IPS DF 6.9 (cell line): ENCODE results near the gene FBXO42.
"Not testable (repeated sequence)": the region's sequence is repeated elsewhere in the genome, so short reads cannot be mapped to it uniquely, and the experiment has no call there.

Experiments
- DNase-seq: peaks from one replicate; pipeline ENCODE4 v3.0.0-alpha.2; 2013; ENCODE audit warnings: low read depth, low spot score
- H3K27ac ChIP-seq: one replicate; pipeline ENCODE4 v1.5.1; 2013; ENCODE audit warnings: low read length, control low read depth
- H3K27me3 ChIP-seq: 2 replicates; pipeline ENCODE4 v1.6.1; 2013; ENCODE audit warnings: mild to moderate bottlenecking, low read length; ENCODE audit not compliant: control insufficient read depth, insufficient read depth
- H3K36me3 ChIP-seq: 2 replicates; pipeline ENCODE4 v1.6.1; 2013; ENCODE audit warnings: low read length; ENCODE audit not compliant: control insufficient read depth, insufficient read depth
- H3K4me1 ChIP-seq: 2 replicates; pipeline ENCODE4 v1.6.1; 2013; ENCODE audit warnings: low read length; ENCODE audit not compliant: control insufficient read depth, insufficient read depth
- H3K4me3 ChIP-seq: 2 replicates; pipeline ENCODE4 v1.5.1; 2013; ENCODE audit warnings: mild to moderate bottlenecking, low read length
- H3K9me3 ChIP-seq: 2 replicates; pipeline ENCODE4 v1.6.1; 2013; ENCODE audit warnings: low read length, inconsistent platforms; ENCODE audit not compliant: control insufficient read depth, insufficient read depth
- WGBS: extraction: QIAGEN DNeasy Blood & Tissue Kit; methylation state at CpG from one replicate; pipeline ENCODE4 v1.1.7; 2013; ENCODE audit warnings: mixed read lengths, missing lambda C conversion rate; ENCODE audit not compliant: insufficient read length, insufficient coverage; 5-methylcytosine and 5-hydroxymethylcytosine counted together

FBXO42 gene

DNA sequence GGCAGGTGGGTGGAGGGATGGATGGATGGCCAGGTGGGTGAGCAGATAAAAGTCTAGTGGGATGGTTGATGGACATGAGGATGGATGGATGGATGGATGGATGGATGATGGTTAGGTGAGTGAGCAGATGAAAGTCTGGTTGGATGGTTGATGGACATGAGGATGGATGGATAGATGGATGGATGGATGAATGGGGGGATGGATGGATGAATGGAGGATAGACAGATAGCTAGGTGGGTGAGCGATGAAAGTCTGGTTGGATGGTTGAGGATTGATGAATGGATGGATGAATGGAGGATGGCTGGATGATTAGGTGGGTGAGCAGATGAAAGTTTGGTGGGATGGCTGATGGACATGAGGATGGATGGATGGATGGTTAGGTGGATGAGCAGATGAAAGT, 130.8 kb downstream of the FBXO42 start:
- Histone ChIP-seq H3K27ac (no peak overlapping the region), H3K4me3 (no peak overlapping the region), H3K4me1 (no peaks in the 10 kb centered on the region), H3K9me3 (no peaks in the 10 kb centered on the region), H3K27me3 (peaks cover 10% of the 10 kb centered on the region), H3K36me3 (no peaks in the 10 kb centered on the region)
- DNase-seq: no peak
- WGBS: 100% methylated on average over 1 of the region's 1 CpG

GRCh38 chr1:16219968-16220500, 132.2 kb downstream of the FBXO42 start:
- DNase-seq: no peak
- H3K36me3 ChIP-seq: no peaks in the 10 kb centered on the region
- no peaks in the 10 kb centered on the region for H3K9me3 ChIP-seq
- no peak overlapping the region for H3K27ac ChIP-seq
- peaks cover 2% of the 10 kb centered on the region; the same call in 1 of the 2 replicates for H3K4me1 ChIP-seq
- WGBS: no CpG with 5 or more reads among the region's 4 CpGs
- no peak overlapping the region for H3K4me3 ChIP-seq
- H3K27me3 ChIP-seq: no peaks in the 10 kb centered on the region; the same call in 1 of the 2 replicates

GRCh38 chr1:16218674-16219071, 133.6 kb downstream of the FBXO42 start:
- Histone ChIP-seq H3K27me3 (no peaks in the 10 kb centered on the region; the same call in 1 of the 2 replicates), H3K4me1 (peaks cover 2% of the 10 kb centered on the region; the same call in 1 of the 2 replicates), H3K27ac (no peak overlapping the region), H3K9me3 (no peaks in the 10 kb centered on the region), H3K4me3 (no peak overlapping the region), H3K36me3 (no peaks in the 10 kb centered on the region)
- WGBS: no CpG with 5 or more reads among the region's 6 CpGs
- no peak for DNase-seq

- no peak overlapping the region for H3K27ac ChIP-seq
- H3K4me3 ChIP-seq: no peak overlapping the region
- H3K4me1 ChIP-seq: peaks cover 4% of the 10 kb centered on the region; the same call in 1 of the 2 replicates
- no peak for DNase-seq
- H3K27me3 ChIP-seq: no peaks in the 10 kb centered on the region; the same call in 1 of the 2 replicates
- WGBS: no CpG with 5 or more reads among the region's 12 CpGs
- H3K9me3 ChIP-seq: no peaks in the 10 kb centered on the region
- no peaks in the 10 kb centered on the region for H3K36me3 ChIP-seq
Measured at GRCh38 chr1:16218014-16218673, 134.1 kb downstream of the FBXO42 start.

DNA sequence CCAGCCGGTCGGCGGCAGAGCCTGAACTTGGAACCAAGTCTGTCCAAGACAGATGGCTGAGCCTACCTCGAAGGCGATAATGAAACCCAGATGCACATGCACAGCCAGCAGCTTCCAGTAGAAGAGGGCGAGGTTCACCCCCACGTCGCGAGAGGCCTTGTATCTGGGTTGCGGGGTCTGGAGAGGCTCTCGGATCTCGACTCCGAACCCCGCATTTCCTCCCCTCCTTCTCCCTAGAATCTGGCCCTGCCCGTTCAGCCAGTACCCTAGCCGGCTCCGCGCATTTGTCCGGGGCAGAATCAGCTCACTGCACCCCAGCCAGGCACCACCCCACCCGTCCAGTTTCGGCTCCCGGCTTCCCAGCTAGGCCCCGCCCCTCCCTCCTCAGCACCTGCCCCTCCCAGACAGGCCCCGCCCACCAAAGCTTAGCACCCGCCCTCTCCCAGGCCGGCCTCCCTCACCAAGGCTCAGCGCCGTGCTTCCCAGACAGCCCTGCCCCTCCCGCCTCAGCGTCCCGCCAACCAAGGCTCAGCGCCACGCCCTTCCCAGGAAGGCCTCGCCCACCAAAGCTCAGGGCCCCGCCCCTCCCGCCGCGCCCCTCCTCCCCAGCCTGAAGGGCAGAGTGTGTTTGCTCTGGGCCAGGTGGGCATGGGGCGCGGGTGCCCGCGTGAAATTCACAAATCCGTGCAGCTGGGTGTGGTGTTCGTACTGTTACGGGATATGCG, 135.1 kb downstream of the FBXO42 start:
- H3K9me3 ChIP-seq: no peaks in the 10 kb centered on the region
- peak overlapping the region; percentile 28; the same call in 1 of the 2 replicates for H3K4me3 ChIP-seq
- no peaks in the 10 kb centered on the region; the same call in 1 of the 2 replicates for H3K27me3 ChIP-seq
- no peak overlapping the region for H3K27ac ChIP-seq
- no peak for DNase-seq
- H3K4me1 ChIP-seq: peaks cover 9% of the 10 kb centered on the region; the same call in 1 of the 2 replicates
- no peaks in the 10 kb centered on the region for H3K36me3 ChIP-seq
- WGBS: no CpG with 5 or more reads among the region's 46 CpGs

DNA sequence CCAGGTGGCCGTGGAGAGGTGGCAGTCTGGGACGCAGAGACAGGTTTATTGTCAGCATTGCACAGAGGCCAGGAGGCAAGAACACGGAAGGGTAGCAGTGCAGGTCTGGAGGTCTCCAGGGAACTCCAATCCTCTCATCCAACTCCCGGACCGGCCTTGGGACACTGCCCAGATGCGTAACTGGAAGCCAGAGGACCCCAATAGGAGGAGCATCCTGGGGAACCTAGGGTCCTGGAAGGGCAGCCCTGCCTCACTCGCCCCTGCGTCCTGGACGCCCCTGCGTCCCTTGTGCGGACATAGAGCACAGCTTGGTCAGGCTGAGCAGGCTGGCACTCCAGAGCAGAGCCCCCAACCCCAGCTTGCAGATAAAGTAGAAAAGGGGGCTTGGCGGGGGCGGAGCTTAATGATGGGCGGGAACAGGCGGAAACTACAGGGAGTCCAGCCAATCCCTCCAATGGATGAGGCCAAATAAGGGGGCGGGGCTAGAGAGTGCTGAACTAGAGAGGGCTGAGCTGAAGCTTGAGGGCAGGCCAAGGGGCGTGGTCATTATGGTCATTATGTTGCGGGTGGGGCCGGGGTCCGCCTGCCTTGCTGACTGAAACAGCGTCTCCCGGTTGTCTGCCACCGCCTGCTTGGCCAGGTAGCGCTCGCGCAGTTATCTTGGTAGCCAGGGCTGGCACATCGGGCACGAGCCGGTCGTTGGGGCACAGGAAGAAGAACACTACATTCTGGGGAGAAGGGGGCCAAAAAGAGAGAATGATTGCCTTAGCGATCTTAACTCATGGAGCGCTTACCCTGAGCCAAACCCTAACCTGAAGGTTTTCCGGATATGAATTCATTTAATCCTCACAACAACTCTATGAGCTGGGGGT, 136.2 kb downstream of the FBXO42 start:
- Histone ChIP-seq H3K9me3 (no peaks in the 10 kb centered on the region), H3K4me1 (peaks cover 13% of the 10 kb centered on the region; the same call in 1 of the 2 replicates), H3K36me3 (no peaks in the 10 kb centered on the region), H3K27me3 (no peaks in the 10 kb centered on the region; the same call in 1 of the 2 replicates), H3K4me3 (peak overlapping the region; percentile 42), H3K27ac (no peak overlapping the region)
- DNase-seq: no peak
- WGBS: no CpG with 5 or more reads among the region's 33 CpGs

DNA sequence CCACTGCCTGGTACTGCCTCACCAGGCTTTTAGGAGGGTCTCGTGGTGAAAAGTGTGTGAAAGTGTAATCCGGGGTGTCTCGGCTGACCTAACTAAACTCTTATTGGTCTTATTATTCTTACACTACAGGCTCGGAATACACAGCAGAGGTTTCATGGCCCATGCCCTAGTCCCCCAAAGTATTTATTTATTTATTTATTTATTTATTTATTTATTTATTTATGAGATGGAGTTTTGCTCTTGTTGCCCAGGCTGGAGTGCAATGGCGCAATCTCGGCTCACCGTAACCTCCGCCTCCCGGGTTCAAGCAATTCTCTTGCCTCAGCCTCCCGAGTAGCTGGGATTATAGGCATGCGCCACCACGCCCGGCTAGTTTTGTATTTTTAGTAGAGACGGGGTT, 137.0 kb downstream of the FBXO42 start:
- H3K9me3 ChIP-seq, H3K27ac ChIP-seq, H3K36me3 ChIP-seq, H3K27me3 ChIP-seq, DNase-seq, H3K4me3 ChIP-seq: not testable (repeated sequence)
- H3K4me1 ChIP-seq: peaks cover 14% of the 10 kb centered on the region
- WGBS: no CpG with 5 or more reads among the region's 14 CpGs

GRCh38 chr1:16213544-16213943, 138.7 kb downstream of the FBXO42 start:
- whole genome bisulfite sequencing: no CpG with 5 or more reads among the region's 3 CpGs
- not testable (repeated sequence) for H3K36me3 ChIP-seq, H3K9me3 ChIP-seq, H3K27ac ChIP-seq, H3K27me3 ChIP-seq, DNase-seq, H3K4me3 ChIP-seq
- H3K4me1 ChIP-seq: peaks cover 19% of the 10 kb centered on the region

DNA sequence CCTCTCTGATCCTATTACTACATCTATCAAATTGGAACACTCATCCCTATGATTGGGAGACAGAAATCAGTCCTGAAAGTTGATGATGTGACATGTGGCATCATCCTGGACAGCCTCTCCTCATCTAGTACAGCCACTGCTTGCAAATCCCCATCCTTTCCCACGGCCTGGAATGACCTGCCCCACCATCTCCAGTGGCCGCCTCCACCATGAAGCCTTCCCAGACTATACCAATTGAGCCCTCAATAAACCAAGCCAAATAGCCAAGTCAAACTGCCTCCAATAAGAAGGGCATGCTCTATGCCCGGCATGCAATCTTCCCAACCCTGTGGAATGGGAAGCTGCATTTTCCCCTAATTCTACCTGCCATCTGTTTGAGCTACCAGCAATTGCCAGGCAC, 139.3 kb downstream of the FBXO42 start:
- Histone ChIP-seq H3K4me1 (peaks cover 21% of the 10 kb centered on the region), H3K36me3 (no peaks in the 10 kb centered on the region), H3K9me3 (no peaks in the 10 kb centered on the region), H3K27me3 (no peaks in the 10 kb centered on the region; the same call in 1 of the 2 replicates), H3K27ac (no peak overlapping the region), H3K4me3 (no peak overlapping the region)
- no CpG with 5 or more reads among the region's 3 CpGs for WGBS
- no peak for DNase-seq
